ENCODE results near the gene CLPTM1L. TPM values are rescaled to one million over a fixed set of nuclear protein-coding genes. Genes with fewer than 3 reads are reported as not detected.
"Not testable (repeated sequence)": the region's sequence is repeated elsewhere in the genome, so short reads cannot be mapped to it uniquely, and the experiment has no call there.

The CLPTM1L gene
- total RNA-seq, 1 donor from 2014 or later: 100 TPM

DNA sequence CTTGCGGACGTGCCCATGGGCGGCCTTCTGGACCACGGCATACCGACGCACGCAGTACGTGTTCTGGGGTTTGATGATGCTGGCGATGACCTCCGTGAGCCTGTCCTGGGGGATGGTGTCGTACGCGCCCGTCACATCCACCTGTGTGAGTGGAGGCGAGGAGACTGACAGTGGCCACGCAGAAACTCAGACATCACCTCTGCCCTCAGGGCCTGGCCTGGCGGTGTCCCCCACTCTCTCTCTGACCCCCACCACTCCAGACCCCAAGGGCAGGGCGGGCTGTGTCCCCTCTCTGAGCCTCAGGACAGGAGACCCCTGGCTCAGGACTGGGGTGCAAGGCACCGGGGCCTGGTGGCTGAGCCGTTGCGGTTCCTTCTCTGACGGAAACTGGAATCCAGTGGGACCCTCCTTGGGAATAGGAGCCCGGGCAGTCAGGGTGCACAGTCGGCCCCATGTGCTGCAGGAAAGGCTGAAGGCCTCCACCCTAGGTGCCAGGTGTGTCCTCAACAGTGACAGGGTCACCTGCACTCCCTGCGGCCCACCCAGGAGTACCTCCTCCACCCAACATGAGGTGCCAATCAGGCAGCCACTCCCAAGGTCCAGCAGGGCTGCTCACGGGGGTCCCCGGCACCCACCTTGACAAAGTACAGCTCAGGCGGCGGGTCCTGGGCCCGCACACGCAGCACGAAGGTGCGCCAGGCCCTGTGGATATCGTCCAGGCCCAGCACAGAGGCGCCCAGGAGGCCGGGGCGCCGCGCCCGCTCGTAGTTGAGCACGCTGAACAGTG is 66.0 kb downstream of the CLPTM1L start:
- intact Hi-C loops (cut with micrococcal nuclease): no loop called here
- H3K36me3 Mint-ChIP-seq (ENCODE audit: low read depth): no peaks in the 10 kb centered on the region
- no peak overlapping the region for H3K27ac Mint-ChIP-seq
- ChIA-PET POLR2A (no interaction called here), CTCF (no interaction called here)
- ATAC-seq (ENCODE audit: low read depth): no peak
- no peak overlapping the region for H3K4me3 Mint-ChIP-seq
- no peaks in the 10 kb centered on the region for H3K27me3 Mint-ChIP-seq
- H3K9me3 Mint-ChIP-seq: no peaks in the 10 kb centered on the region
- DNase-seq: no peak
- H3K4me1 Mint-ChIP-seq: no peaks in the 10 kb centered on the region
- TF ChIP-seq, protein P1, sequence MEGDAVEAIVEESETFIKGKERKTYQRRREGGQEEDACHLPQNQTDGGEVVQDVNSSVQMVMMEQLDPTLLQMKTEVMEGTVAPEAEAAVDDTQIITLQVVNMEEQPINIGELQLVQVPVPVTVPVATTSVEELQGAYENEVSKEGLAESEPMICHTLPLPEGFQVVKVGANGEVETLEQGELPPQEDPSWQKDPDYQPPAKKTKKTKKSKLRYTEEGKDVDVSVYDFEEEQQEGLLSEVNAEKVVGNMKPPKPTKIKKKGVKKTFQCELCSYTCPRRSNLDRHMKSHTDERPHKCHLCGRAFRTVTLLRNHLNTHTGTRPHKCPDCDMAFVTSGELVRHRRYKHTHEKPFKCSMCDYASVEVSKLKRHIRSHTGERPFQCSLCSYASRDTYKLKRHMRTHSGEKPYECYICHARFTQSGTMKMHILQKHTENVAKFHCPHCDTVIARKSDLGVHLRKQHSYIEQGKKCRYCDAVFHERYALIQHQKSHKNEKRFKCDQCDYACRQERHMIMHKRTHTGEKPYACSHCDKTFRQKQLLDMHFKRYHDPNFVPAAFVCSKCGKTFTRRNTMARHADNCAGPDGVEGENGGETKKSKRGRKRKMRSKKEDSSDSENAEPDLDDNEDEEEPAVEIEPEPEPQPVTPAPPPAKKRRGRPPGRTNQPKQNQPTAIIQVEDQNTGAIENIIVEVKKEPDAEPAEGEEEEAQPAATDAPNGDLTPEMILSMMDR (IDR thresholded peaks at IDR 0.05): no peak

DNA sequence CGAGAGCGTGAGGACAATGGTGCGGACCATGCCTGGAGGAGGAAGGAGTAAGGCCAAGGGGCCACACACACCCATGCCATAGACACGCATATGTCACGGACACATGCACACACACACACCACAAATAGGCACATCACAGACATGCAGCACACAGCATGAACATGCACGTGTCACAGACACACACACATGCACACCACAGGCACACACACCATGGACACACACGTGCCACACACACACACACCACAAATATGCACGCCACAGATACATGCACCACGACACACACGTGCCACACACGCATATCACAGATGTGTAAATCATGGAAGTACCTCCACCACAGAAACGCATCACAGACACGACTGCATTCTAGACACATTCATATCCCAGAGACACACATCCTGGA is 66.7 kb downstream of the CLPTM1L start:
- Mint-ChIP-seq H3K9me3 (no peaks in the 10 kb centered on the region), H3K27me3 (no peaks in the 10 kb centered on the region), H3K36me3 (ENCODE audit: low read depth) (no peaks in the 10 kb centered on the region), H3K4me3 (no peak overlapping the region), H3K27ac (no peak overlapping the region), H3K4me1 (no peaks in the 10 kb centered on the region)
- ATAC-seq (ENCODE audit: low read depth) (no peak), DNase-seq (no peak)
- TF ChIP-seq, protein P1 (IDR thresholded peaks at IDR 0.05): no peak
- intact Hi-C loops (cut with micrococcal nuclease): no loop called here
- ChIA-PET CTCF (no interaction called here), POLR2A (no interaction called here)

DNA sequence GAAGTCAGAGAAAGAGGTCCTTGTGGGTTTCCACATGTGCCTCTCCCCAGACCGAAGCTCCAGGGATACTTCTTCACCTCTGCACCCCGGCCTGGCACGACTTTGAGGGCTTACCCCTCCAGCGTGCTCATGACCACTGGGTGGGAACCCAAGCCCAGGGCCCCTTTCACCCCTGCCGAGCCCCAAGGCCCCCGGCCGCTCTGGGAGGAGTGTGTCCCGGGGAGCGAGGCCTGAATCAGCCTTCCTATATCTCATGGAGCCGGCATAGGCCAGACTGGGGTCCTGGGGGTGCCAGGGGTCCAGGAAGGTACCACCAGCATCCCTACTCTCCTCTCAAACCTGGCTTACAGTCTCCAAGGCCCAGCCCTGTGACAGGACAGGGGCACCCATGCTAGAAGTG is 67.1 kb downstream of the CLPTM1L start:
- POLR2A ChIA-PET: no interaction called here
- TF ChIP-seq, protein P1 (IDR thresholded peaks at IDR 0.05): no peak
- Mint-ChIP-seq H3K27me3 (no peaks in the 10 kb centered on the region), H3K4me1 (no peaks in the 10 kb centered on the region), H3K27ac (no peak overlapping the region), H3K9me3 (no peaks in the 10 kb centered on the region), H3K36me3 (ENCODE audit: low read depth) (no peaks in the 10 kb centered on the region), H3K4me3 (no peak overlapping the region)
- ATAC-seq (ENCODE audit: low read depth): no peak
- DNase-seq: no peak
- intact Hi-C loops (cut with micrococcal nuclease): no loop called here
- CTCF ChIA-PET: no interaction called here

DNA sequence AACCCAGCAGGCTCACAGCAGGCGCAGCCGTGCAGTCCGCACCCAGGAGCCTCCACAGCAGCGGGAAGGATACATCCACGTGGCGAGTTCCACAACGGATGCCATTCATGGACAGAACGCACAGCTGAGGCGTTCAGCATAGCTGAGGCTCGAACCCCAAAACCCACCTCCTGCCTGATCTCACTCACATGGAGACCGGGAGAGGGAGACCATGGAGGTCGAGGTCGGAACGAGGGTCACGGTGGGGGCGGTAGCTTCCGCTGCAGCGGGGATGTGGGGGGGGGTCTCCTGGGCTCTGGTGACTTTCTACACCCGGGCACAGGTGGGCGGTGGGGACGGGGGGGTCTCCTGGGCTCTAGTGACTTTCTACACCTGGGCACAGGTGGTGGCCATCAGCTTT is 67.6 kb downstream of the CLPTM1L start:
- TF ChIP-seq, protein P1 (IDR thresholded peaks at IDR 0.05): no peak
- no peak overlapping the region for H3K27ac Mint-ChIP-seq
- H3K9me3 Mint-ChIP-seq: no peaks in the 10 kb centered on the region
- CTCF ChIA-PET: no interaction called here
- no peaks in the 10 kb centered on the region for H3K27me3 Mint-ChIP-seq
- no peaks in the 10 kb centered on the region for H3K36me3 Mint-ChIP-seq (ENCODE audit: low read depth)
- no peaks in the 10 kb centered on the region for H3K4me1 Mint-ChIP-seq
- no peak overlapping the region for H3K4me3 Mint-ChIP-seq
- ATAC-seq (ENCODE audit: low read depth) (no peak), DNase-seq (no peak)
- intact Hi-C loops (cut with micrococcal nuclease): no loop called here
- POLR2A ChIA-PET: no interaction called here

DNA sequence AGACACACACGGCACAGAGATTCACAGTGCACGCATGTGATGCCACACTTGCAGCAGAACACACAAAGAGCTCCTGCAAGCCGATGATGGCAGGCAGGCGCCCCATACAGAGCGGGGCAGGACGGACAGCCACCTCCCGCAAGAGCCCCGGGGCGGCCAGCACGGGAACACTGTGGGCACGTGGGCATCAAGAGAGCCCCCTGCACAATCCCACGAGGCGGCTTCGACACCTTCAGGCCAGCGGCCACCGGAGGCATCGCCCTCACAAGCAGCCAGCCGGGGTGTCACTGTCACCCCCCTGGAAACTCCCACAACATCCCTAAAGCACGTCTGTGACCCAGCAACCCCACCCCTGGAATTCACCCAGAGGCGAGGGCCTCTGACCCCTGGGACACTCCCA is 68.0 kb downstream of the CLPTM1L start:
- no peaks in the 10 kb centered on the region for H3K9me3 Mint-ChIP-seq
- ATAC-seq (ENCODE audit: low read depth): no peak

DNA sequence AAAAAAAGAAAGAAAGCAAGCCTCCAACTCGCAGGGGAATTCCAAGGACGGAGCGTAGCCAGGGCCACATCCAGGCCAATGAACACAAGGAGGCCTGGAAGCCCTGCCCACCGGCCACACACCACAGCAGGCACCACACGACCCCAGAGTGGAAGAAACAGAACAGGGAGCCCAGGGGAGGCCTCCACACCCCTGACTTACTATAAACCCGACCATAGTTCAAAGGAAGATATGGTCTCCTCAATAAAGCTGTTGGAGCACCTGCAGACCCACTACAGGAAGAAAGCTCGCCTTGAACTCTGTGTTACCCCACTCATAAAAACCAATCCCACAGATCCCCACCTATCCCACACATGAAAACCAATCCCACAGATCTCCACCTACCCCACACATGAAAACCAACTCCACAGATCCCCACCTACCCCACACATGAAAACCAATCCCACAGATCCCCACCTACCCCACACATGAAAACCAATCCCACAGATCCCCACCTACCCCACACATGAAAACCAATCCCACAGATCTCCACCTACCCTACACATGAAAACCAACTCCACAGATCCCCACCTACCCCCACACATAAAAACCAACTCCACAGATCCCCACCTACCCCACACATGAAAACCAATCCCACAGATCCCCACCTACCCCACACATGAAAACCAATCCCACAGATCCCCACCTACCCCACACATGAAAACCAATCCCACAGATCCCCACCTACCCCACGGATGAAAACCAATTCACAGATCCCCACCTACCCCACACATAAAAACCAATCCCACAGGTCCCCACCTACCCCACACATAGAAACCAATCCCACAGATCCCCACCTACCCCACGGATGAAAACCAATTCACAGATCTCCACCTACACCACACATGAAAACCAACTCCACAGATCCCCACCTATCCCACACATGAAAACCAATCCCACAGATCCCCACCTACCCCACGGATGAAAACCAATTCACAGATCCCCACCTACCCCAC is 69.2 kb downstream of the CLPTM1L start:
- H3K27ac Mint-ChIP-seq; ATAC-seq (ENCODE audit: low read depth); H3K36me3 Mint-ChIP-seq (ENCODE audit: low read depth); POLR2A ChIA-PET; H3K27me3 Mint-ChIP-seq; DNase-seq; intact Hi-C loops (cut with micrococcal nuclease); CTCF ChIA-PET; H3K4me3 Mint-ChIP-seq; H3K4me1 Mint-ChIP-seq; H3K9me3 Mint-ChIP-seq: not testable (repeated sequence)

More for the DNA sequence above, 68.0 kb downstream of the CLPTM1L start:
- no peak overlapping the region for H3K27ac Mint-ChIP-seq
- intact Hi-C loops (cut with micrococcal nuclease): no loop called here
- H3K4me3 Mint-ChIP-seq: no peak overlapping the region
- no peaks in the 10 kb centered on the region for H3K27me3 Mint-ChIP-seq
- TF ChIP-seq, protein P1 (IDR thresholded peaks at IDR 0.05): no peak
- H3K36me3 Mint-ChIP-seq (ENCODE audit: low read depth): no peaks in the 10 kb centered on the region
- ChIA-PET POLR2A (no interaction called here), CTCF (no interaction called here)
- no peaks in the 10 kb centered on the region for H3K4me1 Mint-ChIP-seq
- DNase-seq: no peak
